B cell (primary cell): ENCODE results near the gene CERS5. TPM values are rescaled to one million over a fixed set of nuclear protein-coding genes. Genes with fewer than 3 reads are reported as not detected.

Experiments
- polyA plus RNA-seq: library from polyadenylated mRNA; depleted of rRNA; stranded (reverse); fragments of >200 nt; gene quantifications from 2 replicates; pipeline ENCODE4 v1.2.3, GENCODE V29; 2012
- total RNA-seq, 2 donors: library from RNA; stranded (reverse); fragments of 120-200 nt in 1 of 2; gene quantifications; 1 replicate in 1 of 2; 2 replicates in 1 of 2; pipeline versions ENCODE4 v1.2.3 to v1.2.4, GENCODE V29; 2013 to 2022

The CERS5 gene
- total and polyA plus RNA-seq, 2 donors (not counting 1 experiment from before 2014, with no cell fraction given) = 32.3 to 72.0 TPM

Other genes with a start within 250 kb of the CERS5 start
- gene AQP2, start 216.6 kb downstream of the CERS5 start, total RNA-seq = not detected in 2 replicates
- gene AQP2, start 216.6 kb downstream of the CERS5 start, polyA plus RNA-seq = not detected in 2 replicates
- gene AQP5, start 205.5 kb downstream of the CERS5 start, total RNA-seq = not detected in 2 replicates
- not detected in 2 replicates for gene AQP5, start 205.5 kb downstream of the CERS5 start, polyA plus RNA-seq
- not detected in 2 replicates for gene AQP6, start 194.4 kb downstream of the CERS5 start, total RNA-seq
- gene AQP6, start 194.4 kb downstream of the CERS5 start, polyA plus RNA-seq = not detected in 2 replicates
- 11.3 and 14.2 TPM in 2 replicates for gene RACGAP1, start 141.9 kb downstream of the CERS5 start, total RNA-seq
- 4.1 TPM in 2 replicates for gene RACGAP1, start 141.9 kb downstream of the CERS5 start, polyA plus RNA-seq
- gene ASIC1, start 109.8 kb downstream of the CERS5 start, total RNA-seq = not detected in 2 replicates
- 0.06 TPM in 1 of 2 replicates, not detected in the other for gene ASIC1, start 109.8 kb downstream of the CERS5 start, polyA plus RNA-seq
- 101 and 104 TPM in 2 replicates for gene SMARCD1, start 82.0 kb downstream of the CERS5 start, total RNA-seq
- 67.8 and 78.0 TPM in 2 replicates for gene SMARCD1, start 82.0 kb downstream of the CERS5 start, polyA plus RNA-seq
- gene GPD1, start 63.4 kb downstream of the CERS5 start, total RNA-seq = 0.54 and 1.1 TPM in 2 replicates
- gene GPD1, start 63.4 kb downstream of the CERS5 start, polyA plus RNA-seq = 0.88 and 1.1 TPM in 2 replicates
- gene COX14, start 55.1 kb downstream of the CERS5 start, total RNA-seq = 31.8 and 33.8 TPM in 2 replicates
- gene COX14, start 55.1 kb downstream of the CERS5 start, polyA plus RNA-seq = 41.7 and 60.4 TPM in 2 replicates
- gene LIMA1, start 116.2 kb upstream of the CERS5 start, total RNA-seq = 2.1 and 2.9 TPM in 2 replicates
- 1.2 and 1.3 TPM in 2 replicates for gene LIMA1, start 116.2 kb upstream of the CERS5 start, polyA plus RNA-seq
- not detected in 2 replicates for gene FAM186A, start 229.2 kb upstream of the CERS5 start, total RNA-seq
- not detected in 2 replicates for gene FAM186A, start 229.2 kb upstream of the CERS5 start, polyA plus RNA-seq
- gene LARP4, start 233.5 kb upstream of the CERS5 start, total RNA-seq = 42.0 and 48.4 TPM in 2 replicates
- gene LARP4, start 233.5 kb upstream of the CERS5 start, polyA plus RNA-seq = 5.5 and 8.7 TPM in 2 replicates